OCI-LY3 (cell line): Measurements from ENCODE around the gene CNR2.
"Not testable (repeated sequence)": the region's sequence is repeated elsewhere in the genome, so short reads cannot be mapped to it uniquely, and the experiment has no call there.

ENCODE experiments used
- H2AFZ ChIP-seq: fragments of 200-600, 300-600 bp; shearing (Covaris generic); 2 replicates; pipeline ENCODE4 v1.6.0; 2014; ENCODE audit warnings: antibody characterized with exemption, low read depth, low read length
- H3K27ac ChIP-seq: fragments of 200-600, 300-600 bp; sonication (generic); 2 replicates; pipeline ENCODE4 v1.5.1; 2014; ENCODE audit warnings: mild to moderate bottlenecking, low read length, moderate library complexity, mixed read lengths
- H3K27me3 ChIP-seq: fragments of 200-600, 300-600 bp; sonication (generic); 2 replicates; pipeline ENCODE4 v1.6.1; 2014; ENCODE audit warnings: low read depth, low read length, mixed read lengths
- H3K36me3 ChIP-seq: fragments of 200-600, 300-600 bp; sonication (generic); replicated peaks from 2 replicates; pipeline ENCODE3; 2014; ENCODE audit warnings: low read depth, low read length, mixed read lengths
- H3K4me1 ChIP-seq: fragments of 300-600, 200-600 bp; sonication (generic); 2 replicates; pipeline ENCODE4 v1.6.1; 2014; ENCODE audit warnings: low read length, mixed read lengths
- H3K4me2 ChIP-seq: fragments of 200-600, 300-600 bp; sonication (generic); 2 replicates; pipeline ENCODE4 v1.6.1; 2014; ENCODE audit warnings: low read length, mixed read lengths
- H3K4me3 ChIP-seq: fragments of 300-600, 200-600 bp; sonication (generic); 2 replicates; pipeline ENCODE4 v1.5.1; 2014; ENCODE audit warnings: antibody characterized with exemption, mild to moderate bottlenecking, low read length, moderate library complexity
- H3K79me2 ChIP-seq: fragments of 300-600, 200-600 bp; shearing (Covaris generic); 2 replicates; pipeline ENCODE4 v1.6.1; 2014; ENCODE audit warnings: mild to moderate bottlenecking, low read length, mixed read lengths
- H3K9ac ChIP-seq: fragments of 300-600, 200-600 bp; shearing (Covaris generic); 2 replicates; pipeline ENCODE4 v1.6.0; 2014; ENCODE audit warnings: mild to moderate bottlenecking, low read length, moderate library complexity
- H3K9me3 ChIP-seq: fragments of 200-600, 300-600 bp; shearing (Covaris generic); 2 replicates; pipeline ENCODE4 v1.6.1; 2014; ENCODE audit warnings: low read length, mixed read lengths; ENCODE audit not compliant: insufficient read depth
- H4K20me1 ChIP-seq: fragments of 200-600, 300-600 bp; sonication (generic); 2 replicates; pipeline ENCODE4 v1.6.1; 2016; ENCODE audit warnings: low read length, mixed read lengths; ENCODE audit not compliant: insufficient read depth
- EZH2phosphoT487 ChIP-seq: fragments of 200-600 bp; shearing (Covaris generic); IDR thresholded peaks from 2 replicates; pipeline ENCODE4 v1.6.1; 2018; ENCODE audit warnings: antibody characterized with exemption, mixed run types, low read depth
- TF ChIP-seq, protein P1 (sequence below): fragments of 200-600, 300-600 bp; sonication (generic); IDR thresholded peaks from 2 replicates; pipeline ENCODE4 v1.5.1; 2014; ENCODE audit warnings: antibody characterized with exemption, low read length, low read depth

CNR2 gene

GRCh38 chr1:23836037-23836436, 77.1 kb downstream of the CNR2 start:
- TF ChIP-seq, protein P1, sequence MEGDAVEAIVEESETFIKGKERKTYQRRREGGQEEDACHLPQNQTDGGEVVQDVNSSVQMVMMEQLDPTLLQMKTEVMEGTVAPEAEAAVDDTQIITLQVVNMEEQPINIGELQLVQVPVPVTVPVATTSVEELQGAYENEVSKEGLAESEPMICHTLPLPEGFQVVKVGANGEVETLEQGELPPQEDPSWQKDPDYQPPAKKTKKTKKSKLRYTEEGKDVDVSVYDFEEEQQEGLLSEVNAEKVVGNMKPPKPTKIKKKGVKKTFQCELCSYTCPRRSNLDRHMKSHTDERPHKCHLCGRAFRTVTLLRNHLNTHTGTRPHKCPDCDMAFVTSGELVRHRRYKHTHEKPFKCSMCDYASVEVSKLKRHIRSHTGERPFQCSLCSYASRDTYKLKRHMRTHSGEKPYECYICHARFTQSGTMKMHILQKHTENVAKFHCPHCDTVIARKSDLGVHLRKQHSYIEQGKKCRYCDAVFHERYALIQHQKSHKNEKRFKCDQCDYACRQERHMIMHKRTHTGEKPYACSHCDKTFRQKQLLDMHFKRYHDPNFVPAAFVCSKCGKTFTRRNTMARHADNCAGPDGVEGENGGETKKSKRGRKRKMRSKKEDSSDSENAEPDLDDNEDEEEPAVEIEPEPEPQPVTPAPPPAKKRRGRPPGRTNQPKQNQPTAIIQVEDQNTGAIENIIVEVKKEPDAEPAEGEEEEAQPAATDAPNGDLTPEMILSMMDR: no peak
- TF ChIP-seq EZH2phosphoT487: no peak

DNA sequence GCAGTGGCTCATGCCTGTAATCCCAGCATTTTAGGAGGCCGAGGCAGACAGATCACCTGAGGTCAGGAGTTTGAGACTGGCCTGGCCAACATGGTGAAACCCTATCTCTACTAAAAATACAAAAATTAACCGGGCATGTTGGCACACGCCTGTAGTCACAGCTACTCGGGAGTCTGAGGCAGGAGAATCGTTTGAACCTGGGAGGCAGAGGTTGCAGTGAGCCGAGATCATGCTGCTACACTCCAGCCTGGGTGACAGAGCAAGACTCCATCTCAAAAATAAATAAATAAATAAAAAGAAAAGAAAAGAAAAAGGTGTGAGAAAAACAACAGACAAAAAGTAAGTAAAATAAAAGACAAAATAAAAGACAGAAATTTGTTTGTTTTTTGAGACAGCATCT, 79.0 kb downstream of the CNR2 start:
- not testable (repeated sequence) for H3K9me3 ChIP-seq, H3K27ac ChIP-seq, H3K79me2 ChIP-seq, H3K4me3 ChIP-seq, H3K9ac ChIP-seq, H4K20me1 ChIP-seq, H3K27me3 ChIP-seq, H2AFZ ChIP-seq, H3K36me3 ChIP-seq, H3K4me2 ChIP-seq
- H3K4me1 ChIP-seq: peaks cover 15% of the 10 kb centered on the region

More at GRCh38 chr1:23836037-23836436, 77.1 kb downstream of the CNR2 start:
- Histone ChIP-seq H4K20me1 (no peaks in the 10 kb centered on the region), H3K27me3 (no peaks in the 10 kb centered on the region), H3K79me2 (no peaks in the 10 kb centered on the region), H2AFZ (no peak overlapping the region), H3K4me1 (peaks cover 15% of the 10 kb centered on the region), H3K27ac (no peak overlapping the region), H3K9ac (no peak overlapping the region), H3K4me3 (no peak overlapping the region), H3K4me2 (no peak overlapping the region; the same call in 1 of the 2 replicates), H3K36me3 (no peaks in the 10 kb centered on the region), H3K9me3 (no peaks in the 10 kb centered on the region)

DNA sequence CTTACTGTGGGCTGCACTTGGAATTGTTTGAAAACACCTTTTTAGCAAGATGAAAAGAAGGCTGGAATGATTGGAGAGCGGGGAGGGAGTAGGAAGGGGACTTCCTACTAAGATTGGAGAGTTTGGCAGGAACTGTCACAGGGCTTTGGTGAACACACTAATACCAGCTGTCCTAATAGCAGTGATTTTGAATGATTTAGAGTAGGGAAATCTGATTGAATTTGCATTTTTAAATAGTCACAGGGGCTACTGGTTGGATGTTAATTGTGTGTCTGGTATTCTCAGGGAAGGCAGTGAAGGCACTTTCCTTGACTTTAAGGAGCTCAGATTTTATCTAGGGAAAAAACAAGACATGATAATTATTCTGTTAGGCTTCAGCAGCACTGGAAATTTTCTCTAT, 85.4 kb downstream of the CNR2 start:
- no peak overlapping the region for H3K27ac ChIP-seq
- peaks cover 14% of the 10 kb centered on the region for H3K79me2 ChIP-seq
- no peaks in the 10 kb centered on the region for H3K9me3 ChIP-seq
- no peaks in the 10 kb centered on the region for H3K36me3 ChIP-seq
- H3K27me3 ChIP-seq: no peaks in the 10 kb centered on the region
- TF ChIP-seq, protein P1: no peak
- no peak for TF ChIP-seq EZH2phosphoT487
- no peak overlapping the region for H3K9ac ChIP-seq
- peaks cover 6% of the 10 kb centered on the region; the same call in 1 of the 2 replicates for H3K4me1 ChIP-seq
- H3K4me3 ChIP-seq: no peak overlapping the region
- H2AFZ ChIP-seq: no peak overlapping the region
- no peak overlapping the region for H3K4me2 ChIP-seq
- no peaks in the 10 kb centered on the region for H4K20me1 ChIP-seq

GRCh38 chr1:23826590-23826989, 86.6 kb downstream of the CNR2 start:
- not testable (repeated sequence) for H3K4me2 ChIP-seq, H2AFZ ChIP-seq, H3K27ac ChIP-seq, H4K20me1 ChIP-seq, H3K4me3 ChIP-seq, H3K4me1 ChIP-seq, H3K36me3 ChIP-seq, H3K9me3 ChIP-seq, H3K27me3 ChIP-seq, H3K9ac ChIP-seq
- H3K79me2 ChIP-seq: peaks cover 14% of the 10 kb centered on the region

GRCh38 chr1:23825762-23826522, 87.2 kb downstream of the CNR2 start:
- Histone ChIP-seq H3K4me3 (peak overlapping the region; percentile 91), H2AFZ (peak overlapping the region; percentile 83; the same call in 1 of the 2 replicates), H4K20me1 (no peaks in the 10 kb centered on the region), H3K27me3 (no peaks in the 10 kb centered on the region), H3K79me2 (peaks cover 14% of the 10 kb centered on the region), H3K9me3 (no peaks in the 10 kb centered on the region), H3K9ac (peak overlapping the region; percentile 86), H3K4me1 (peaks cover 6% of the 10 kb centered on the region; the same call in 1 of the 2 replicates), H3K4me2 (peak overlapping the region; percentile 67), H3K27ac (no peak overlapping the region), H3K36me3 (no peaks in the 10 kb centered on the region)
- TF ChIP-seq EZH2phosphoT487: no peak
- TF ChIP-seq, protein P1: no peak
